Activated CD4-positive, alpha-beta T cell treated with anti-CD3 and anti-CD28 coated beads, Interleukin-2, amount 50 U/mL, for 16 hours (primary cell): Measurements from ENCODE around the gene IPO7.

ENCODE experiments used
- DNase-seq: peaks from one replicate; pipeline ENCODE4 v3.0.0-alpha.2; 2020

IPO7 gene

DNA sequence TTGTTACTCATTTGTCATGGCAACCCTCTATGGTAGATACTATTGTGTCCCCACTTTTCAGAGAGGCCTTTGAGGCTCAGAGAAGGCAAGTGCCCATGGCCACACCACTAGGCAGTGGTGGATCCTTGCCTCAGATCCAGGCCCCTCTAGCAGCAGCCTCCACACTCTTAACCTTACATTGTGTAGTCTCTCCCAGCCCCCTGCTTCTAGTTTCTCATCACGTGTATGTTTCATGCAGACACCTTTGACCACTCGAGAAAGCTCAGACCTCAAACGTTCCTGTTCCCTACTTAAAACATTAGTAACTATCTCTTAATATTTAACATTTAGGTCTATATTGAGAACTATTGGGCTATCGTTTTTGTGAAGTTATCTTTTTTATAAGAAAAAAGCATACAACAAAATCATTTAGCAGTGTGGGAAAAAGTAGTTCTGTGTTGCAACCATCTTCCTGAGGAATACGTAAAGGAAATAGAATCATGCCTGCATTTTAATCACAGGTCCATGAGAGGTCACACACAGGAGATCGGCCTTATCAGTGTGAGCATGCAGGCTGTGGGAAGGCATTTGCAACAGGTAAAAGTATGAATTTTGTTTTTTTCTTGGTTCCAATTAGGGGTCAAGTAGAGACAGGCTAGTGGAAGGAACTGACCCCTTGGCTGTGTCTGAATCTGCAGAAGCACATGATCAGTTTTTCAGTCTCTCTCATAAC is 111.5 kb downstream of the IPO7 start:
- DNase-seq = no peak
